GM10248 (cell line): ENCODE data around the gene DOCK9.

Experiments
- CTCF ChIA-PET: fragments of 300-600 bp; sonication (Branson Sonifier 250); formaldehyde crosslinking; extraction: SDS; loops from one replicate; lab custom pipeline; 2021; ENCODE audit warnings: antibody characterized with exemption; lab: Yijun Ruan, JAX
- POLR2A ChIA-PET: fragments of 350-650 bp; sonication (Branson Sonifier 250); formaldehyde crosslinking; extraction: SDS; loops from one replicate; lab custom pipeline; 2020; ENCODE audit warnings: antibody characterized with exemption; lab: Yijun Ruan, JAX
- DNase-seq: peaks from one replicate; pipeline ENCODE4 v3.0.0; 2012; ENCODE audit errors: extremely low spot score
- TF ChIP-seq, protein P1 (sequence below): IDR thresholded peaks from 2 replicates; pipeline ENCODE4 v1.5.1; 2012; ENCODE audit warnings: mild to moderate bottlenecking, low read depth; ENCODE audit errors: extremely low read depth, missing control alignments, control extremely low read depth

The DOCK9 gene

GRCh38 chr13:98827449-98827848, 150.4 kb downstream of the DOCK9 start:
- no peak for DNase-seq
- POLR2A ChIA-PET, result no interaction called here
- TF ChIP-seq, protein P1, sequence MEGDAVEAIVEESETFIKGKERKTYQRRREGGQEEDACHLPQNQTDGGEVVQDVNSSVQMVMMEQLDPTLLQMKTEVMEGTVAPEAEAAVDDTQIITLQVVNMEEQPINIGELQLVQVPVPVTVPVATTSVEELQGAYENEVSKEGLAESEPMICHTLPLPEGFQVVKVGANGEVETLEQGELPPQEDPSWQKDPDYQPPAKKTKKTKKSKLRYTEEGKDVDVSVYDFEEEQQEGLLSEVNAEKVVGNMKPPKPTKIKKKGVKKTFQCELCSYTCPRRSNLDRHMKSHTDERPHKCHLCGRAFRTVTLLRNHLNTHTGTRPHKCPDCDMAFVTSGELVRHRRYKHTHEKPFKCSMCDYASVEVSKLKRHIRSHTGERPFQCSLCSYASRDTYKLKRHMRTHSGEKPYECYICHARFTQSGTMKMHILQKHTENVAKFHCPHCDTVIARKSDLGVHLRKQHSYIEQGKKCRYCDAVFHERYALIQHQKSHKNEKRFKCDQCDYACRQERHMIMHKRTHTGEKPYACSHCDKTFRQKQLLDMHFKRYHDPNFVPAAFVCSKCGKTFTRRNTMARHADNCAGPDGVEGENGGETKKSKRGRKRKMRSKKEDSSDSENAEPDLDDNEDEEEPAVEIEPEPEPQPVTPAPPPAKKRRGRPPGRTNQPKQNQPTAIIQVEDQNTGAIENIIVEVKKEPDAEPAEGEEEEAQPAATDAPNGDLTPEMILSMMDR, result no peak
- CTCF ChIA-PET, result interaction anchor here (1.0 to 2.3 kb wide), 4 partner anchors 11 to 174 kb away, joined by 3 to 15 read pairs (median 4); no protein-coding TSS in a partner anchor

- CTCF ChIA-PET, result interaction anchor here (0.8 to 1.6 kb wide), 3 partner anchors 14 to 22 kb away, joined by 3 to 5 read pairs (median 3); no protein-coding TSS in a partner anchor
- no peak for DNase-seq
- TF ChIP-seq, protein P1, result no peak
- POLR2A ChIA-PET, result no interaction called here
Measured at GRCh38 chr13:98826146-98826545, 151.7 kb downstream of the DOCK9 start.

- ChIA-PET POLR2A (no interaction called here), CTCF (interaction anchor here (0.8 to 1.6 kb wide), 2 partner anchors 14 to 21 kb away, joined by 3 to 5 read pairs; no protein-coding TSS in a partner anchor)
- TF ChIP-seq, protein P1, result no peak
- DNase-seq, result no peak
Measured at GRCh38 chr13:98825659-98826058, 152.2 kb downstream of the DOCK9 start.

- DNase-seq, result no peak
- POLR2A ChIA-PET, result no interaction called here
- TF ChIP-seq, protein P1, result no peak
- CTCF ChIA-PET, result interaction anchor here (1.0 kb wide), 1 partner anchor 21 kb away, joined by 3 read pairs; no protein-coding TSS in a partner anchor
Measured at GRCh38 chr13:98824376-98825160, 153.3 kb downstream of the DOCK9 start.

GRCh38 chr13:98823442-98823841, 154.4 kb downstream of the DOCK9 start:
- no peak for DNase-seq
- POLR2A ChIA-PET, result no interaction called here
- TF ChIP-seq, protein P1, result no peak
- CTCF ChIA-PET, result interaction anchor here (1.1 kb wide), 1 partner anchor 20 kb away, joined by 3 read pairs; no protein-coding TSS in a partner anchor

- no peak for DNase-seq
- CTCF ChIA-PET, result interaction anchor here (1.1 kb wide), 1 partner anchor 22 kb away, joined by 3 read pairs; no protein-coding TSS in a partner anchor
- TF ChIP-seq, protein P1, result no peak
- POLR2A ChIA-PET, result no interaction called here
Measured at GRCh38 chr13:98822225-98822606, 155.6 kb downstream of the DOCK9 start.
